Keratinocyte (primary cell): ENCODE measurements around the gene SAMD5. TPM values are rescaled to one million over a fixed set of nuclear protein-coding genes. Genes with fewer than 3 reads are reported as not detected.

Experiments used
- DNase-seq: peaks from one replicate; pipeline ENCODE4 v3.0.0-alpha.2; 2011; ENCODE audit warnings: low read depth, missing footprints, low spot score
- FAIRE-seq: peaks from 2 replicates; lab custom pipeline; 2011; peaks lifted over from hg19 to GRCh38; lab: Jason Lieb, UNC
- H2AFZ ChIP-seq: 2 replicates; pipeline ENCODE4 v1.6.0; 2012; ENCODE audit warnings: low read length, control low read depth, inconsistent platforms; ENCODE audit not compliant: control insufficient read depth
- H3K27ac ChIP-seq: 2 replicates; pipeline ENCODE4 v1.5.1; 2011; ENCODE audit warnings: low read length; ENCODE audit not compliant: control insufficient read depth, insufficient read depth
- H3K27me3 ChIP-seq: 3 replicates; pipeline ENCODE4 v1.6.0; 2011; ENCODE audit warnings: low read length; ENCODE audit not compliant: control insufficient read depth, insufficient read depth; ENCODE audit errors: extremely low read depth
- H3K36me3 ChIP-seq, 2 experiments: 2 replicates in 1 of 2; 3 replicates in 1 of 2; pipeline ENCODE4 v1.5.1; 2011; ENCODE audit warnings: low read length in 2 of 2, mild to moderate bottlenecking in 1 of 2; ENCODE audit not compliant: control insufficient read depth in 2 of 2, insufficient read depth in 2 of 2; ENCODE audit errors: extremely low read depth in 1 of 2
- H3K4me1 ChIP-seq: 3 replicates; pipeline ENCODE4 v1.5.1; 2011; ENCODE audit warnings: low read length; ENCODE audit not compliant: control insufficient read depth, insufficient read depth; ENCODE audit errors: extremely low read depth
- H3K4me2 ChIP-seq: 3 replicates; pipeline ENCODE4 v1.6.0; 2011; ENCODE audit warnings: low read depth, low read length; ENCODE audit not compliant: control insufficient read depth, insufficient read depth; ENCODE audit errors: extremely low read depth
- H3K4me3 ChIP-seq, 3 experiments: fragments of 200-600 bp in 1 of 3; sonication (generic) in 1 of 3; 2 replicates in 2 of 3; 3 replicates in 1 of 3; pipeline ENCODE4 v1.5.1; 2011 to 2016; ENCODE audit warnings: low read length in 3 of 3, mild to moderate bottlenecking in 3 of 3, control low read depth in 2 of 3, inconsistent platforms in 1 of 3, low read depth in 1 of 3, mixed read lengths in 1 of 3, mixed run types in 1 of 3, moderate library complexity in 1 of 3; ENCODE audit not compliant: control insufficient read depth in 2 of 3, insufficient read depth in 2 of 3; ENCODE audit errors: extremely low read depth in 1 of 3
- H3K79me2 ChIP-seq: 2 replicates; pipeline ENCODE4 v1.6.0; 2012; ENCODE audit warnings: low read length; ENCODE audit not compliant: control insufficient read depth, insufficient read depth
- H3K9ac ChIP-seq: 3 replicates; pipeline ENCODE4 v1.6.0; 2011; ENCODE audit warnings: low read length; ENCODE audit not compliant: control insufficient read depth, insufficient read depth; ENCODE audit errors: extremely low read depth
- H3K9me1 ChIP-seq: 3 replicates; pipeline ENCODE4 v1.6.0; 2011; ENCODE audit warnings: low read length; ENCODE audit not compliant: control insufficient read depth, insufficient read depth; ENCODE audit errors: extremely low read depth
- H3K9me3 ChIP-seq: 2 replicates; pipeline ENCODE4 v1.5.1; 2012; ENCODE audit warnings: low read depth, low read length; ENCODE audit not compliant: control insufficient read depth
- H4K20me1 ChIP-seq: 3 replicates; pipeline ENCODE4 v1.6.0; 2011; ENCODE audit warnings: low read length; ENCODE audit not compliant: control insufficient read depth, insufficient read depth; ENCODE audit errors: extremely low read depth
- EZH2 ChIP-seq: IDR thresholded peaks from one replicate; pipeline ENCODE4 v1.6.1; 2012; ENCODE audit warnings: inconsistent platforms, mild to moderate bottlenecking, low read length, moderate library complexity
- dilution Hi-C: fragments of 300-500 bp; cut with MboI; formaldehyde crosslinking; loops from one replicate; pipeline ENCODE4 v1.7.0; 2020; ENCODE audit warnings: low sequenced_read_pairs; ENCODE audit not compliant: extremely low pct_ligation_motif_present
- polyA plus RNA-seq, 5 experiments: library from polyadenylated mRNA; depleted of rRNA in 3 of 5; stranded (reverse) in 3 of 5; stranded (forward) in 1 of 5; unstranded in 1 of 5; fragments of >200 nt; gene quantifications; 1 replicate in 1 of 5; 2 replicates in 3 of 5; 3 replicates in 1 of 5; pipeline versions ENCODE4 v1.2.1 to v1.2.3, GENCODE V29; 2011 to 2012; ENCODE audit warnings: missing spikeins in 2 of 5, low read depth in 1 of 5, low replicate concordance in 1 of 5
- TF ChIP-seq, protein P1 (sequence below), 3 experiments: IDR thresholded peaks in 1 of 3; conservative IDR thresholded peaks in 1 of 3; optimal IDR thresholded peaks in 1 of 3; 2 replicates in 2 of 3; 3 replicates in 1 of 3; pipeline versions ENCODE3 to v1.5.1; 2011; ENCODE audit warnings: low read length in 3 of 3, mild to moderate bottlenecking in 3 of 3, moderate library complexity in 2 of 3, control low read depth in 1 of 3, inconsistent platforms in 1 of 3; ENCODE audit not compliant: insufficient read depth in 2 of 3; ENCODE audit errors: extremely low read depth in 1 of 3

Gene SAMD5
- polyA plus RNA-seq, 1 donor (not counting 4 experiments of a cell fraction or from before 2014, with no cell fraction given) = 1.2 TPM

DNA sequence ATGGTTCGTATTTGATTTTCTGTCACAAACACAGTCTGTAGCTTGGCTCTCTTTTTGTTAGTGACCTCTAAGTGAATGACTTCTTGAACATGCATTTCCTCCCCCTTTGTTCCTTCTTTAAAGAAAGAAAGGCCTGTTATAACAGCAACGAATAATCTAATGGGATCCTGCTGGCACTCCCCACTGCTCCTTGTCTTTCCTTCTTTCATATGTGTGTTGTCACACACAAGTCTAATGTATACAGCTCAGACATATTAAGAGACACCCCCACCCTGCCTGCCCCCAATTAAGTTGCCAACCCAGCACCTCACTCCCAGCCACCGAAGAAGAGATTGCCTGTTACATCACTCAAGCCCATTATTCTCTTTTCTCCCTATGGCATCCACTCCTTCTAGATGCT lies 4.9 kb upstream of the SAMD5 start:
- TF ChIP-seq, protein P1, sequence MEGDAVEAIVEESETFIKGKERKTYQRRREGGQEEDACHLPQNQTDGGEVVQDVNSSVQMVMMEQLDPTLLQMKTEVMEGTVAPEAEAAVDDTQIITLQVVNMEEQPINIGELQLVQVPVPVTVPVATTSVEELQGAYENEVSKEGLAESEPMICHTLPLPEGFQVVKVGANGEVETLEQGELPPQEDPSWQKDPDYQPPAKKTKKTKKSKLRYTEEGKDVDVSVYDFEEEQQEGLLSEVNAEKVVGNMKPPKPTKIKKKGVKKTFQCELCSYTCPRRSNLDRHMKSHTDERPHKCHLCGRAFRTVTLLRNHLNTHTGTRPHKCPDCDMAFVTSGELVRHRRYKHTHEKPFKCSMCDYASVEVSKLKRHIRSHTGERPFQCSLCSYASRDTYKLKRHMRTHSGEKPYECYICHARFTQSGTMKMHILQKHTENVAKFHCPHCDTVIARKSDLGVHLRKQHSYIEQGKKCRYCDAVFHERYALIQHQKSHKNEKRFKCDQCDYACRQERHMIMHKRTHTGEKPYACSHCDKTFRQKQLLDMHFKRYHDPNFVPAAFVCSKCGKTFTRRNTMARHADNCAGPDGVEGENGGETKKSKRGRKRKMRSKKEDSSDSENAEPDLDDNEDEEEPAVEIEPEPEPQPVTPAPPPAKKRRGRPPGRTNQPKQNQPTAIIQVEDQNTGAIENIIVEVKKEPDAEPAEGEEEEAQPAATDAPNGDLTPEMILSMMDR (optimal IDR thresholded peaks at IDR 0.05 in 1 of 3, IDR thresholded peaks at IDR 0.05 in 1 of 3, conservative IDR thresholded peaks at IDR 0.05 in 1 of 3; ENCODE audit: extremely low read depth in 1 of 3, insufficient read depth in 2 of 3, low read length in 3 of 3) = no peak
- TF ChIP-seq EZH2 = no peak
- FAIRE-seq = no peak
- Histone ChIP-seq H4K20me1 (no peaks in the 10 kb centered on the region), H3K4me2 (no peak overlapping the region), H2AFZ (no peak overlapping the region), H3K79me2 (no peaks in the 10 kb centered on the region), H3K4me1 (peaks cover 8% of the 10 kb centered on the region), H3K4me3 (no peak overlapping the region), H3K27me3 (peaks cover 12% of the 10 kb centered on the region), H3K9me3 (no peaks in the 10 kb centered on the region), H3K9ac (no peak overlapping the region), H3K9me1 (no peaks in the 10 kb centered on the region), H3K36me3 (no peaks in the 10 kb centered on the region), H3K27ac (no peak overlapping the region)
- dilution Hi-C loops = no loop called here
- DNase-seq = no peak

GRCh38 chr6:147504848-147505247 lies 3.6 kb upstream of the SAMD5 start:
- no peaks in the 10 kb centered on the region for H3K36me3 ChIP-seq

More at GRCh38 chr6:147504848-147505247, 3.6 kb upstream of the SAMD5 start:
- Histone ChIP-seq H3K9me3 (no peaks in the 10 kb centered on the region), H3K27me3 (peaks cover 21% of the 10 kb centered on the region), H3K4me3 (no peak overlapping the region), H3K9ac (no peak overlapping the region), H3K4me2 (no peak overlapping the region), H2AFZ (no peak overlapping the region), H4K20me1 (no peaks in the 10 kb centered on the region), H3K9me1 (no peaks in the 10 kb centered on the region), H3K27ac (no peak overlapping the region), H3K4me1 (peaks cover 8% of the 10 kb centered on the region), H3K79me2 (no peaks in the 10 kb centered on the region)
- DNase-seq = no peak
- FAIRE-seq = no peak
- dilution Hi-C loops = no loop called here
- TF ChIP-seq EZH2 = no peak
- TF ChIP-seq, protein P1 (optimal IDR thresholded peaks at IDR 0.05 in 1 of 3, IDR thresholded peaks at IDR 0.05 in 1 of 3, conservative IDR thresholded peaks at IDR 0.05 in 1 of 3; ENCODE audit: extremely low read depth in 1 of 3, insufficient read depth in 2 of 3, low read length in 3 of 3) = no peak
